H1 (cell line): ENCODE measurements around the gene PPP2R3B. TPM values are rescaled to one million over a fixed set of nuclear protein-coding genes. Genes with fewer than 3 reads are reported as not detected.

Experiments used
- ATF3 ChIP-seq: IDR thresholded peaks from 2 replicates; pipeline ENCODE4 v1.6.1; 2011; ENCODE audit warnings: low read depth, mild to moderate bottlenecking, low read length; ENCODE audit not compliant: insufficient read depth
- E2F6 ChIP-seq: IDR thresholded peaks from 2 replicates; pipeline ENCODE4 v1.6.1; 2012; ENCODE audit warnings: inconsistent platforms
- HDAC6 ChIP-seq: IDR thresholded peaks from one replicate; pipeline ENCODE4 v1.7.1; 2012; ENCODE audit warnings: low read depth, mild to moderate bottlenecking, inconsistent platforms, low read length, moderate library complexity
- SUZ12 ChIP-seq: fragments of 200-600 bp; sonication (generic); IDR thresholded peaks from 2 replicates; pipeline ENCODE4 v1.6.1; 2012; ENCODE audit warnings: mild to moderate bottlenecking, inconsistent platforms, low read length, moderate library complexity, mixed read lengths
- polyA plus RNA-seq, 7 experiments: library from polyadenylated mRNA; depleted of rRNA in 3 of 7; stranded (reverse) in 5 of 7; unstranded in 2 of 7; fragments of >200 nt in 5 of 7; fragments of 200-250 nt in 2 of 7; gene quantifications; 1 replicate in 5 of 7; 2 replicates in 1 of 7; 4 replicates in 1 of 7; pipeline versions ENCODE4 v1.2.1 to v1.2.3, GENCODE V29; 2011 to 2013; ENCODE audit warnings: missing spikeins in 2 of 7, mixed read lengths in 2 of 7
- total RNA-seq: library from RNA; stranded (reverse); fragmentation: NEBNext Ultra II Directional; extraction: Animal tissue kit (Norgen Biotek cat#: 25700); gene quantifications from 2 replicates; pipeline ENCODE4 v1.2.1, GENCODE V29; 2021

The PPP2R3B gene
- total and polyA plus RNA-seq, 2 of the 8 experiments (the other 6 are each of a cell fraction or from before 2014, with no cell fraction given) = 47.6 to 86.7 TPM

GRCh38 chrX:360496-361150 is 26.1 kb downstream of the PPP2R3B start (continued):
- TF ChIP-seq E2F6 (no peak), ATF3 (no peak), SUZ12 (no peak), HDAC6 (no peak)
- TF ChIP-seq, all 59 proteins: peak for 0
